WTC11 (cell line): ENCODE data around the gene CCDC60.

Experiments used
- CTCF ChIP-seq: fragments of 200-600 bp; IDR thresholded peaks from 2 replicates; pipeline ENCODE4 v1.8.0; 2022; ENCODE audit warnings: antibody characterized with exemption
- E2F4 ChIP-seq: sonication (generic); formaldehyde crosslinking; IDR thresholded peaks from 2 replicates; pipeline ENCODE4 v1.8.1; 2022; ENCODE audit warnings: low read depth, mild to moderate bottlenecking, moderate library complexity, missing genetic modification reagents, borderline replicate concordance
- ESRRA ChIP-seq: sonication (generic); formaldehyde crosslinking; IDR thresholded peaks from 2 replicates; pipeline ENCODE4 v1.8.1; 2022; ENCODE audit warnings: mild to moderate bottlenecking, missing genetic modification reagents, borderline replicate concordance
- ETV6 ChIP-seq: sonication (generic); formaldehyde crosslinking; IDR thresholded peaks from 2 replicates; pipeline ENCODE4 v1.8.1; 2022; ENCODE audit warnings: mild to moderate bottlenecking, missing genetic modification reagents
- FOXP4 ChIP-seq: sonication (generic); formaldehyde crosslinking; IDR thresholded peaks from 2 replicates; pipeline ENCODE4 v1.8.0; 2022; ENCODE audit warnings: mild to moderate bottlenecking, missing genetic modification reagents
- JUN ChIP-seq: sonication (generic); formaldehyde crosslinking; IDR thresholded peaks from 2 replicates; pipeline ENCODE4 v1.8.0; 2023; ENCODE audit warnings: mild to moderate bottlenecking, missing genetic modification reagents
- MAX ChIP-seq: sonication (generic); formaldehyde crosslinking; IDR thresholded peaks from 2 replicates; pipeline ENCODE4 v1.8.0; 2022; ENCODE audit warnings: mild to moderate bottlenecking, missing genetic modification reagents
- MYBL2 ChIP-seq: sonication (generic); formaldehyde crosslinking; IDR thresholded peaks from 2 replicates; pipeline ENCODE4 v1.8.1; 2023; ENCODE audit warnings: mild to moderate bottlenecking, moderate library complexity, missing genetic modification reagents
- NFYB ChIP-seq: sonication (generic); formaldehyde crosslinking; conservative IDR thresholded peaks from 2 replicates; pipeline ENCODE4 v1.8.0; 2022; ENCODE audit warnings: low read depth, missing genetic modification reagents
- TCF7 ChIP-seq: sonication (generic); formaldehyde crosslinking; IDR thresholded peaks from 2 replicates; pipeline ENCODE4 v1.8.0; 2022; ENCODE audit warnings: mild to moderate bottlenecking, low read depth, missing genetic modification reagents, moderate library complexity
- ZNF138 ChIP-seq: sonication (generic); formaldehyde crosslinking; conservative IDR thresholded peaks from 2 replicates; pipeline ENCODE4 v1.8.1; 2022; ENCODE audit warnings: mild to moderate bottlenecking, moderate library complexity, missing genetic modification reagents

GRCh38 chr12:119389687-119390086 is 55.2 kb downstream of the CCDC60 start:
- no peak for TF ChIP-seq CTCF
- TF ChIP-seq ESRRA, result no peak
- TF ChIP-seq MAX (CRISPR knock-in tag), result no peak
- no peak for TF ChIP-seq TCF7 (CRISPR knock-in tag)
- TF ChIP-seq FOXP4 (CRISPR knock-in tag), result no peak
- no peak for TF ChIP-seq ETV6 (CRISPR knock-in tag)
- TF ChIP-seq MYBL2 (CRISPR knock-in tag), result no peak
- TF ChIP-seq ZNF138 (CRISPR knock-in tag), result no peak
- TF ChIP-seq E2F4 (CRISPR knock-in tag), result no peak
- TF ChIP-seq NFYB (CRISPR knock-in tag), result no peak
- no peak for TF ChIP-seq JUN
